K562 (cell line): Measurements from ENCODE around the gene POLA1. TPM values are rescaled to one million over a fixed set of nuclear protein-coding genes. Genes with fewer than 3 reads are reported as not detected.

Experiments
- HNRNPK ChIP-seq: fragments of 200-400 bp; formaldehyde crosslinking; IDR thresholded peaks from one replicate; pipeline ENCODE4 v1.6.1; 2018; ENCODE audit warnings: mild to moderate bottlenecking, low read depth, low read length; ENCODE audit not compliant: poor library complexity, severe bottlenecking
- IFI16 ChIP-seq: fragments of 250-450 bp; sonication (Bioruptor Pico); IDR thresholded peaks from 2 replicates; pipeline ENCODE4 v2.1.2; 2022; ENCODE audit warnings: mild to moderate bottlenecking, inconsistent platforms
- LARP7 ChIP-seq: fragments of 450-650 bp; IDR thresholded peaks from 2 replicates; pipeline ENCODE4 v1.6.1; 2016
- MYNN ChIP-seq, 2 experiments: sonication (generic); formaldehyde crosslinking in 1 of 2; IDR thresholded peaks; 2 replicates each; pipeline versions ENCODE4 v1.5.0 to v1.6.1; 2016 to 2020; ENCODE audit warnings: antibody characterized with exemption in 1 of 2, missing genetic modification reagents in 1 of 2
- RBM15 ChIP-seq: fragments of 200-400 bp; formaldehyde crosslinking; IDR thresholded peaks from 2 replicates; pipeline ENCODE4 v1.6.1; 2018; ENCODE audit warnings: mild to moderate bottlenecking, low read length, moderate library complexity; ENCODE audit not compliant: insufficient read depth
- ZC3H4 ChIP-seq: sonication (generic); formaldehyde crosslinking; IDR thresholded peaks from 2 replicates; pipeline ENCODE4 v1.9.0; 2021; ENCODE audit warnings: missing genetic modification reagents, borderline replicate concordance
- ZKSCAN1 ChIP-seq: fragments of 150-350 bp; IDR thresholded peaks from 2 replicates; pipeline ENCODE4 v1.6.1; 2016; ENCODE audit warnings: low read depth, low read length
- ZNF124 ChIP-seq: sonication (generic); formaldehyde crosslinking; IDR thresholded peaks from 2 replicates; pipeline ENCODE4 v1.8.1; 2022; ENCODE audit warnings: missing genetic modification reagents
- ZNF197 ChIP-seq: fragments of 200-800 bp; sonication (Bioruptor generic); IDR thresholded peaks from 2 replicates; pipeline ENCODE4 v1.6.1; 2016; ENCODE audit warnings: low read depth, missing genetic modification characterization, missing compliant biosample characterization
- ZNF274 ChIP-seq: IDR thresholded peaks from 2 replicates; pipeline ENCODE4 v1.6.1; 2011; ENCODE audit warnings: low read depth, mild to moderate bottlenecking, low read length, moderate library complexity, borderline replicate concordance
- polyA plus RNA-seq, 8 experiments: library from polyadenylated mRNA; depleted of rRNA in 4 of 8; stranded (reverse) in 5 of 8; unstranded in 3 of 8; fragments of >200 nt; fragmentation: Nextera tagmentation in 2 of 8; fragmentation: Illumina TruSeq in 1 of 8; extraction: Ambion mirVana in 2 of 8; extraction: Trizol in 1 of 8; gene quantifications; 2 replicates each; pipeline versions ENCODE4 v1.2.1 to v1.2.3, GENCODE V29; 2011 to 2014; ENCODE audit warnings: inconsistent platforms in 1 of 8, missing spikeins in 1 of 8
- total RNA-seq, 7 experiments: library from RNA; depleted of rRNA in 6 of 7; stranded (reverse); fragments of >200 nt in 6 of 7; fragmentation: Illumina TruSeq in 2 of 7; extraction: Trizol in 2 of 7; gene quantifications; 2 replicates each; pipeline versions ENCODE4 v1.2.1 to v1.2.3, GENCODE V29; 2011 to 2021; ENCODE audit warnings: low replicate concordance in 1 of 7
- TF ChIP-seq, protein P1 (sequence below): sonication (generic); formaldehyde crosslinking; IDR thresholded peaks from 2 replicates; pipeline ENCODE4 v1.9.0; 2022; ENCODE audit warnings: mild to moderate bottlenecking, missing genetic modification reagents

The POLA1 gene
- total and polyA plus RNA-seq, 9 of the 15 experiments (the other 6 are each of a cell fraction or from before 2014, with no cell fraction given), result 8.6 to 48.4 (median 27.4) TPM

DNA sequence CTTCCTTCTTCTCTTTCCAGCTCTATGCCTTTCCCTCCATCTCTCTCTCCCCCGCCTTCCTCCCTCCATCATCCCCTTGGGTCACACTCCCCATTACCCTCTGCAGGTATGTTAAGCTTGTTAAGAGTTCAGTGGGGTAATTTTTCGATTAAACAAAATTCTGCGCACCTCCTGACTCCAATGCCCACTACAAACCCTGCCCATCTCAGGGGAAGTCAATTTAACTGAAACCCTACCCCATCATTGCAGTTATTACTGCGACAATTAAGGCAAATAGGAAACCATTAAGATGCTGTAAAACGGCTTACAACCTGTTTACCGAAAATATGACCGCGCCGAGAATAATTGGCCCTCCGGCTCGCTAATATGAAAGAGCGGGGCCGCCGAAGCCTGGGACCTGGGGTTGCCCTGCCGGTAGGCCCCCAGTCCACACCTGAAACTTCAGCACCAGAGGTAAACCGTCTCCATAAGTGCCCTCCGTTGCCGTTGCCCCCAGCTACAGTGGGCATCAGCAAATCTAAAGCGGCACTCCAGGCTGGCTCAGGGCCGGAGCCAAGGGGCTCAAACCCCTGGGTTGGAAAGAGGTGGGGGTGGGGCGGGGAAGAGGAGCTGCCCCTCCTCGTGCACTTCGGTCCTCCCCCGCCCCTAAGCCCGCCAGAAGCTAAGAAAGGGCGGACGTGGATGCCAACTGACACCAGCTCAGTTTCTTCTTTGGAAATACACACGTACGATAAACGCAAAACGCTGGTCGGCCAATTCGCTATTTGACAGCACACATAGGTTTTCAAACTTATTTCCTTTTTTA lies 317.3 kb downstream of the POLA1 start (continued):
- TF ChIP-seq, protein P1, sequence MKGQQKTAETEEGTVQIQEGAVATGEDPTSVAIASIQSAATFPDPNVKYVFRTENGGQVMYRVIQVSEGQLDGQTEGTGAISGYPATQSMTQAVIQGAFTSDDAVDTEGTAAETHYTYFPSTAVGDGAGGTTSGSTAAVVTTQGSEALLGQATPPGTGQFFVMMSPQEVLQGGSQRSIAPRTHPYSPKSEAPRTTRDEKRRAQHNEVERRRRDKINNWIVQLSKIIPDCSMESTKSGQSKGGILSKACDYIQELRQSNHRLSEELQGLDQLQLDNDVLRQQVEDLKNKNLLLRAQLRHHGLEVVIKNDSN, result no peak
- no peak for TF ChIP-seq ZC3H4 (CRISPR knock-in tag)
- no peak for TF ChIP-seq LARP7
- no peak for TF ChIP-seq ZKSCAN1
- TF ChIP-seq MYNN (IDR thresholded peaks at IDR 0.05), result no peak
- no peak for TF ChIP-seq MYNN (CRISPR knock-in tag; IDR thresholded peaks at IDR 0.05)
- no peak for TF ChIP-seq ZNF197
- TF ChIP-seq ZNF124 (CRISPR knock-in tag), result no peak
- no peak for TF ChIP-seq IFI16 (CRISPR knock-in tag)
- TF ChIP-seq HNRNPK, result no peak
- no peak for TF ChIP-seq RBM15
- no peak for TF ChIP-seq ZNF274
